HepG2 (cell line): ENCODE results near the gene ACTR10. TPM values are rescaled to one million over a fixed set of nuclear protein-coding genes. Genes with fewer than 3 reads are reported as not detected.

ENCODE experiments used
- CBX1 ChIP-seq: IDR thresholded peaks from one replicate; pipeline ENCODE4 v1.6.1; 2016; ENCODE audit warnings: antibody characterized with exemption, low read depth
- MXD4 ChIP-seq: IDR thresholded peaks from 2 replicates; pipeline ENCODE4 v1.6.1; 2016; ENCODE audit warnings: mild to moderate bottlenecking, missing biosample characterization, missing genetic modification reagents
- RBAK ChIP-seq: sonication (generic); formaldehyde crosslinking; IDR thresholded peaks from 2 replicates; pipeline ENCODE4 v1.5.1; 2020; ENCODE audit warnings: mild to moderate bottlenecking, missing genetic modification reagents
- SMAD1 ChIP-seq: sonication (generic); formaldehyde crosslinking; IDR thresholded peaks from 2 replicates; pipeline ENCODE4 v1.4.0; 2020; ENCODE audit warnings: missing genetic modification reagents, low read depth, mild to moderate bottlenecking, borderline replicate concordance
- SYNCRIP ChIP-seq: fragments of 200-400 bp; formaldehyde crosslinking; IDR thresholded peaks from 2 replicates; pipeline ENCODE4 v1.6.1; 2018; ENCODE audit warnings: mild to moderate bottlenecking, low read depth, low read length; ENCODE audit not compliant: insufficient read depth
- THAP9 ChIP-seq: sonication (generic); formaldehyde crosslinking; IDR thresholded peaks from 2 replicates; pipeline ENCODE4; 2020; ENCODE audit warnings: missing genetic modification reagents, mild to moderate bottlenecking, borderline replicate concordance
- TOE1 ChIP-seq: sonication (generic); formaldehyde crosslinking; IDR thresholded peaks from 2 replicates; pipeline ENCODE4 v1.4.0; 2020; ENCODE audit warnings: mild to moderate bottlenecking, missing genetic modification reagents
- ZBTB44 ChIP-seq: sonication (generic); formaldehyde crosslinking; IDR thresholded peaks from 2 replicates; pipeline ENCODE4 v1.4.0; 2020; ENCODE audit warnings: missing genetic modification reagents
- ZNF180 ChIP-seq: sonication (generic); formaldehyde crosslinking; IDR thresholded peaks from 2 replicates; pipeline ENCODE4 v1.4.0; 2020; ENCODE audit warnings: low read depth, missing genetic modification reagents, borderline replicate concordance
- ZNF335 ChIP-seq: sonication (generic); formaldehyde crosslinking; IDR thresholded peaks from 2 replicates; pipeline ENCODE4 v1.4.0; 2020; ENCODE audit warnings: missing genetic modification reagents
- ZNF382 ChIP-seq: sonication (generic); formaldehyde crosslinking; IDR thresholded peaks from 2 replicates; pipeline ENCODE4 v1.5.0; 2020; ENCODE audit warnings: missing genetic modification reagents, mild to moderate bottlenecking, borderline replicate concordance
- ZNF678 ChIP-seq: sonication (generic); formaldehyde crosslinking; IDR thresholded peaks from 2 replicates; pipeline ENCODE4 v1.4.0; 2020; ENCODE audit warnings: mild to moderate bottlenecking, missing genetic modification reagents
- ZNF768 ChIP-seq: sonication (generic); formaldehyde crosslinking; IDR thresholded peaks from 2 replicates; pipeline ENCODE4 v1.4.0; 2020; ENCODE audit warnings: missing genetic modification reagents
- ZNF800 ChIP-seq: sonication (generic); formaldehyde crosslinking; IDR thresholded peaks from 2 replicates; pipeline ENCODE4 v1.4.0; 2020; ENCODE audit warnings: missing genetic modification reagents
- polyA plus RNA-seq, 8 experiments: library from polyadenylated mRNA; depleted of rRNA in 3 of 8; stranded (reverse) in 7 of 8; unstranded in 1 of 8; fragments of >200 nt; fragmentation: Illumina TruSeq in 4 of 8; extraction: Trizol in 4 of 8; gene quantifications; 2 replicates each; pipeline versions ENCODE4 v1.2.1 to v1.2.3, GENCODE V29; 2011 to 2016; ENCODE audit warnings: low read depth in 4 of 8, missing spikeins in 1 of 8, mixed read lengths in 1 of 8; ENCODE audit not compliant: insufficient read depth in 1 of 8
- total RNA-seq, 5 experiments: library from RNA; depleted of rRNA; stranded (reverse); fragments of >200 nt; fragmentation: Illumina TruSeq; extraction: Trizol; gene quantifications; 2 replicates each; pipeline ENCODE4 v1.2.3, GENCODE V29; 2016; ENCODE audit warnings: low read depth in 1 of 5

Gene ACTR10
- total and polyA plus RNA-seq, 2 of the 13 experiments (the other 11 are each of a cell fraction or from before 2014, with no cell fraction given) = 30.0 to 41.3 TPM

- TF ChIP-seq ZBTB44 (CRISPR knock-in tag) (no peak), ZNF678 (CRISPR knock-in tag) (no peak), MXD4 (CRISPR knock-in tag) (no peak), SMAD1 (CRISPR knock-in tag) (no peak), ZNF180 (no peak), ZNF382 (CRISPR knock-in tag) (no peak), CBX1 (no peak), ZNF335 (no peak), SYNCRIP (no peak), ZNF800 (CRISPR knock-in tag) (no peak), ZNF768 (CRISPR knock-in tag) (no peak), RBAK (CRISPR knock-in tag) (no peak), THAP9 (CRISPR knock-in tag) (no peak), TOE1 (no peak)
- TF ChIP-seq, all 625 proteins: peak for 0
Observed at GRCh38 chr14:58167891-58168290, 32.1 kb upstream of the ACTR10 start (continued).
